Colonic mucosa (tissue), 4 donors: ENCODE results near the gene ADSL. TPM values are rescaled to one million over a fixed set of nuclear protein-coding genes. Genes with fewer than 3 reads are reported as not detected.

Experiments
- DNase-seq: peaks from one replicate; pipeline ENCODE4 v3.0.0-alpha.2; 2020
- H3K27ac ChIP-seq: fragments of 200-600 bp; one replicate; pipeline ENCODE4 v1.8.0; 2021
- H3K27me3 ChIP-seq: fragments of 200-600 bp; one replicate; pipeline ENCODE4 v1.8.0; 2021
- H3K36me3 ChIP-seq: fragments of 200-600 bp; one replicate; pipeline ENCODE4 v1.8.0; 2021
- H3K4me1 ChIP-seq: fragments of 200-600 bp; one replicate; pipeline ENCODE4 v1.8.0; 2021; ENCODE audit warnings: mild to moderate bottlenecking
- H3K4me3 ChIP-seq: fragments of 200-600 bp; one replicate; pipeline ENCODE4 v1.8.0; 2021
- H3K9ac ChIP-seq, 2 donors: one replicate each; pipeline ENCODE4 v1.7.0; 2013; ENCODE audit warnings: control low read depth in 2 of 2, low read depth in 2 of 2, low read length in 2 of 2
- H3K9me3 ChIP-seq: fragments of 200-600 bp; one replicate; pipeline ENCODE4 v1.8.0; 2021
- intact Hi-C: fragments of 100-400 bp; cut with DNase I; formaldehyde crosslinking; loops from one replicate; pipeline ENCODE4 v1.14.1; 2022
- total RNA-seq, 2 donors: library from RNA; stranded (reverse); fragmentation: NEBNext Ultra II Directional in 1 of 2; extraction: Animal tissue kit (Norgen Biotek cat#: 25700) in 1 of 2; gene quantifications; one replicate each; pipeline ENCODE4 v1.2.1, GENCODE V29; 2021
- TF ChIP-seq, protein P1 (sequence below): fragments of 200-600 bp; IDR thresholded peaks from one replicate; pipeline ENCODE4 v1.8.0; 2022; ENCODE audit warnings: antibody characterized with exemption, mild to moderate bottlenecking
- donor health status: healthy.
- donor health status: DM: no; HTN: no; CAD: no.
- donor health status: DM: no; HTN: no; CAD: no.

The ADSL gene
- total RNA-seq, 2 donors from 2014 or later, result 26.4 to 47.0 TPM

DNA sequence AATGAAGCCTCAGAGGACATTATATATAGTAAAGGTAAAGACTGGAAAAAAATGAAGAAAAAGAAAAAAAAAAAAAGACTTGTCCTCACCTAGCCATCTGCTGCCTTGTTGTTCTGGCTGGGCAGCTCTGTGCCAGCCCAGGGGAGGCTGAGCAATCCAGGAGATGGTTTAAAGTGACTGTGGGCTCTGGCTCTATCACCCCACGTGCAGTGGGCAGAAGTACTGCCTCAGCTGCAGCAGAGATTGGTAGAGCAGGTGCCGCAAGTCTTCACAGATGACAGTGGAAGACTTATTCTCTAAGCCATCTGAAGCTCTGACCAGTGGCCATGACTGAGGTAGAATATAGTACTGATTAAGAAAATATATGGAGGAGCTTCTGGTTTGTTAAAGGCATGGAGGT, 86.3 kb downstream of the ADSL start:
- Histone ChIP-seq H3K4me1 (no peaks in the 10 kb centered on the region), H3K9me3 (no peaks in the 10 kb centered on the region), H3K36me3 (peaks cover 6% of the 10 kb centered on the region), H3K9ac (no peak overlapping the region), H3K27ac (no peak overlapping the region), H3K27me3 (no peaks in the 10 kb centered on the region), H3K4me3 (no peak overlapping the region)
- TF ChIP-seq, protein P1, sequence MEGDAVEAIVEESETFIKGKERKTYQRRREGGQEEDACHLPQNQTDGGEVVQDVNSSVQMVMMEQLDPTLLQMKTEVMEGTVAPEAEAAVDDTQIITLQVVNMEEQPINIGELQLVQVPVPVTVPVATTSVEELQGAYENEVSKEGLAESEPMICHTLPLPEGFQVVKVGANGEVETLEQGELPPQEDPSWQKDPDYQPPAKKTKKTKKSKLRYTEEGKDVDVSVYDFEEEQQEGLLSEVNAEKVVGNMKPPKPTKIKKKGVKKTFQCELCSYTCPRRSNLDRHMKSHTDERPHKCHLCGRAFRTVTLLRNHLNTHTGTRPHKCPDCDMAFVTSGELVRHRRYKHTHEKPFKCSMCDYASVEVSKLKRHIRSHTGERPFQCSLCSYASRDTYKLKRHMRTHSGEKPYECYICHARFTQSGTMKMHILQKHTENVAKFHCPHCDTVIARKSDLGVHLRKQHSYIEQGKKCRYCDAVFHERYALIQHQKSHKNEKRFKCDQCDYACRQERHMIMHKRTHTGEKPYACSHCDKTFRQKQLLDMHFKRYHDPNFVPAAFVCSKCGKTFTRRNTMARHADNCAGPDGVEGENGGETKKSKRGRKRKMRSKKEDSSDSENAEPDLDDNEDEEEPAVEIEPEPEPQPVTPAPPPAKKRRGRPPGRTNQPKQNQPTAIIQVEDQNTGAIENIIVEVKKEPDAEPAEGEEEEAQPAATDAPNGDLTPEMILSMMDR, result no peak
- DNase-seq, result no peak
- intact Hi-C loops, result loop anchor here (10.0 kb wide), 2 partner anchors 322 to 462 kb away; no protein-coding TSS in a partner anchor

DNA sequence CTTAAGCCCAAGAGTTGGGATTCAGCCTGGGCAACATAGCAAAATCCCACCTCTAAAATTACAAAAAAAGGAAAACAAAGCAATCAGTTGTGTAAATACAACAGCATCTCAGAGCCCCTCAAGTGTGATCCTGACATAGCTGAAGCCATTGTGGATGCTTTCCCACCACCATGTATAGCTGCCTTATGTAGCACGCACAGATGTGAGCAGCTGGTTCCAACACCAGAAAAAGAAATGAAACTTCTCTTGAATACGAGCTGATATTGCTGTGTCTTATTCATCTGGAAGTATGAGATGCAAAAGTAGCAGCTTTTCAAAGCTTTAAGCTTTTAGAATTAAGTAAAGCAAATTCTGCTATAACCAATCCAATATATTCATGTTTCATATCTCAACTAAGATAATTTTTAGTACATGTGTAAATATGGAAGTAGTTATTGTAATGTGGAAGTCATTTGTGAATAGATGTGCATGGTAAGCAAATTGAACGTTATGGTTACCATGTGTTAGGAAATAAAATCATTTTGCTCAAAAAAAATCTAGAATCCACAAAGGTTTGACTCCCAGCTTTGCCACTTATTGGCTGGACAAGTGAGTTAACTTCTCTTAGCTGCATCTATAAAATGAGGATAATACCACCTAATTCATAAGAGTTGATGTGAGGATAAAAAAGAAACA, 87.3 kb downstream of the ADSL start:
- H3K27ac ChIP-seq, result no peak overlapping the region
- no peaks in the 10 kb centered on the region for H3K4me1 ChIP-seq
- no peak overlapping the region for H3K4me3 ChIP-seq
- no peaks in the 10 kb centered on the region for H3K9me3 ChIP-seq
- H3K9ac ChIP-seq, result no peak overlapping the region
- H3K27me3 ChIP-seq, result no peaks in the 10 kb centered on the region
- DNase-seq, result no peak
- intact Hi-C loops, result loop anchor here (10.0 kb wide), 2 partner anchors 321 to 461 kb away; no protein-coding TSS in a partner anchor
- TF ChIP-seq, protein P1, result no peak
- peaks cover 6% of the 10 kb centered on the region for H3K36me3 ChIP-seq

DNA sequence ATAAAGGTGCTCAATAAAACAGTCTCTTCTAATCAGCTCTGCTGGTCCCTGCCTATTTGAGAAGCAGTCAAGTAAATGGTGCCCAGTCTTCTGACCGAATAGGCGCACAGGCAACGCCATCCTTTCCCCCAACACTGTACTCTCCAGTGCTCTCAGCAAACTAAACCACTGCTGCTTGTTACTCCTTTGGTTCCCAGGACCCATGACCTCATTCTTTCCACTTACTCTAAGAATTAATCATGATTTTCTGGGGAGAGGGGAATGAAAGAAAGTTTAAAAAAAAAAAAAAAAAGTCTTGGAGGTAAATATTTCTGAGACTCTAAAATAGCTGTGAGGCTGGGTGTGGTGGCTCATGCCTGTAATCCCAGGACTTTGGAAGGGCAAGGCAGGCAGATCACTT, 87.8 kb downstream of the ADSL start:
- H3K27me3 ChIP-seq, result no peaks in the 10 kb centered on the region
- no peak overlapping the region for H3K27ac ChIP-seq
- H3K9ac ChIP-seq, result no peak overlapping the region
- H3K4me1 ChIP-seq, result no peaks in the 10 kb centered on the region
- no peaks in the 10 kb centered on the region for H3K9me3 ChIP-seq
- intact Hi-C loops, result loop anchor here (10.0 kb wide), 2 partner anchors 321 to 461 kb away; no protein-coding TSS in a partner anchor
- no peak overlapping the region for H3K4me3 ChIP-seq
- TF ChIP-seq, protein P1, result no peak
- no peak for DNase-seq
- peaks cover 6% of the 10 kb centered on the region for H3K36me3 ChIP-seq

DNA sequence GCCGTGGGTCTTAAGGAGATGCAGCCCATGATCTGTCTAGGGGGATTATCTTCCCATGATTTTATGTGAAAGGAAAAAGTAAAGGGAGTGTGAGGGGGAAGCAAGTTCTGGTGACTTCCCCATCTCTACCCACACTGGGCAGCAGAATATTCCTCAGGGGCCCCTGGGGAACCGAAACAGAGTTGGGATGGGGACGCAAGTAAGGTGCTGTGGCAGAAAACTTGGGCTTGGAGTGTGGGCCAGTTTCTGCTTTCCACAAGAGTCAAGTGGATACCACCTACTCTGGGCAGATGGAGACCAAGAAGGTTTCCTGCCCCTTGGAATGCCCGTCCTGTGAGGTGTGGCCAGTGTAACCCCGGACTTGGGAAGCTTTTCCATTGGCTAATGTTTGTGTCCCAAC, 88.4 kb downstream of the ADSL start:
- no peak overlapping the region for H3K27ac ChIP-seq
- intact Hi-C loops, result loop anchor here (10.0 kb wide), 2 partner anchors 320 to 460 kb away; no protein-coding TSS in a partner anchor
- no peaks in the 10 kb centered on the region for H3K27me3 ChIP-seq
- no peak overlapping the region for H3K9ac ChIP-seq
- TF ChIP-seq, protein P1, result no peak
- no peak for DNase-seq
- no peaks in the 10 kb centered on the region for H3K4me1 ChIP-seq
- H3K4me3 ChIP-seq, result no peak overlapping the region
- no peaks in the 10 kb centered on the region for H3K36me3 ChIP-seq
- no peaks in the 10 kb centered on the region for H3K9me3 ChIP-seq

DNA sequence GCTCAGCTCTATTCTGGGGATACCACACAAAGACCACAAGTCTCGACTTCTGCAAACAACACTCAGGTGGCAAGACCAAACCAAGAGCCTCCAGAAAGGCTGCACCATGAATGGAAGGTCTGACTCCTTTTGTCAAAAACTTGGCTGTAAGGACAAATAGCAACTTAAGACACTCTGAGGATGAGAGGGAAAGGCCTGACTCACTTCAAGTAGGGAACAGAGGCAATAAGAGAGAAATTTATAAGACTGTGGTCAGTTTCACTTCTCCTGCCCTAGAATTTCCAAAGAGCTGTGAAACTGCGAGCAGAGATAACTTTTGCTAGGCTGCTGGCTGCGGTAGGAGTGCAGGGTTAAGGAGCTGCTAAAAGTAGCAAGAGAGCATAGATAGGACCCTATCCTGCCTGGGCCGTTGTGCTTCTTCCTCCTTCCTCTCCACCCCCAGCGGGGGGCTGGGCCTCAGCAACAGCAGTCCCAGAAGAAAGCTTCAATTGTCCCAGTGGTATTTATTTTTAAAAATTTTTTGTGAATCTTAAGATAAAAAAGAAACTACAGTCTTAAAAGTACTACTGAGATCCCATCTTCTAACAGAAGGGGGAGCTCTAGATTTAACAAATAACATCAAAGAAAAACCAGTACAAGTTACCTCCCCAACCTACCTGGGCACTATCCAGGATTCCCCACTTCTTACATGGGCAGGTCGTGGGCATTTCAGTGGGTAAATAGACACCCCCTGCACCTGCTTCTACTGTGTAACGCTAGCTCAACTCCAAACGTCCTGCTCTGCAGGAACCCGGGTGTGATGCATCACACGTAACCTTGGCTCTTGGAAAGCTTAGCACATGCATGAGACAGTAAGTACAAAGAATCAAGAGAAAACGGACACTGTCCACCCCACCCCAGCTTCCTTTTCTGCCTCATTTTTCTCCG, 90.5 kb downstream of the ADSL start:
- TF ChIP-seq, protein P1, result peak; percentile 46
- peak overlapping the region; percentile 10 for H3K27ac ChIP-seq
- no peak overlapping the region for H3K4me3 ChIP-seq
- intact Hi-C loops, result loop anchor here (2.0 to 10.0 kb wide), 3 partner anchors 212 to 458 kb away; no protein-coding TSS in a partner anchor
- no peaks in the 10 kb centered on the region for H3K27me3 ChIP-seq
- H3K9ac ChIP-seq, result no peak overlapping the region
- no peaks in the 10 kb centered on the region for H3K9me3 ChIP-seq
- H3K4me1 ChIP-seq, result no peaks in the 10 kb centered on the region
- no peaks in the 10 kb centered on the region for H3K36me3 ChIP-seq
- DNase-seq, result no peak
